Mesenteric fat pad (tissue), 1 donor: ENCODE measurements around the gene C1S. TPM values are rescaled to one million over a fixed set of nuclear protein-coding genes. Genes with fewer than 3 reads are reported as not detected.
"Not testable (repeated sequence)": the region's sequence is repeated elsewhere in the genome, so short reads cannot be mapped to it uniquely, and the experiment has no call there.

ENCODE experiments used
- DNase-seq: peaks from one replicate; pipeline ENCODE4 v3.0.0-alpha.2; 2020; ENCODE audit warnings: low spot score
- total RNA-seq: library from RNA; stranded (reverse); fragmentation: NEBNext Ultra II Directional; extraction: Animal tissue kit (Norgen Biotek cat#: 25700); gene quantifications from one replicate; pipeline ENCODE4 v1.2.1, GENCODE V29; 2021
- donor health status: DM: yes; HTN: yes; CAD: no.

The C1S gene
- total RNA-seq, 1 donor from 2014 or later: 593 TPM

GRCh38 chr12:7046383-7047105, 14.0 kb upstream of the C1S start:
- no peak for DNase-seq

- no peak for DNase-seq
Observed at GRCh38 chr12:7047306-7047705, 13.2 kb upstream of the C1S start.

- not testable (repeated sequence) for DNase-seq
Observed at GRCh38 chr12:7049445-7049951, 11.0 kb upstream of the C1S start.

GRCh38 chr12:7049973-7050372, 10.5 kb upstream of the C1S start:
- DNase-seq: not testable (repeated sequence)

GRCh38 chr12:7054925-7055324, 5.6 kb upstream of the C1S start:
- DNase-seq: no peak

- DNase-seq: not testable (repeated sequence)
Observed at GRCh38 chr12:7055736-7056135, 4.8 kb upstream of the C1S start.

- DNase-seq: no peak
Observed at GRCh38 chr12:7058163-7058845, 2.2 kb upstream of the C1S start.

- no peak for DNase-seq
Observed at GRCh38 chr12:7058850-7059395, 1.6 kb upstream of the C1S start.

- DNase-seq: no peak
Observed at GRCh38 chr12:7059780-7060179, 738 bp upstream of the C1S start.

- DNase-seq: no peak
Observed at GRCh38 chr12:7061138-7061537, 620 bp downstream of the C1S start.

- DNase-seq: no peak
Observed at GRCh38 chr12:7061596-7061995, 1.1 kb downstream of the C1S start.

GRCh38 chr12:7064516-7064915, 4.0 kb downstream of the C1S start:
- DNase-seq: no peak

- DNase-seq: no peak
Observed at GRCh38 chr12:7065073-7065623, 4.6 kb downstream of the C1S start.

GRCh38 chr12:7066596-7066995, 6.1 kb downstream of the C1S start:
- no peak for DNase-seq

- DNase-seq: no peak
Observed at GRCh38 chr12:7067096-7067495, 6.6 kb downstream of the C1S start.

- DNase-seq: no peak
Observed at GRCh38 chr12:7068240-7068993, 7.9 kb downstream of the C1S start.

- DNase-seq: no peak
Observed at GRCh38 chr12:7068994-7069346, 8.5 kb downstream of the C1S start.

- DNase-seq: no peak
Observed at GRCh38 chr12:7069386-7069785, 8.9 kb downstream of the C1S start.

- DNase-seq: no peak
Observed at GRCh38 chr12:7072035-7072434, 11.5 kb downstream of the C1S start.

GRCh38 chr12:7072554-7072953, 12.0 kb downstream of the C1S start:
- no peak for DNase-seq

GRCh38 chr12:7073946-7074345, 13.4 kb downstream of the C1S start:
- DNase-seq: no peak

GRCh38 chr12:7075518-7075917, 15.0 kb downstream of the C1S start:
- DNase-seq: no peak
